Liver (tissue), 9 donors: ENCODE measurements around the gene TSPO. TPM values are rescaled to one million over a fixed set of nuclear protein-coding genes. Genes with fewer than 3 reads are reported as not detected.

ENCODE experiments used
- DNase-seq: peaks from one replicate; pipeline ENCODE4 v3.0.0-alpha.2; 2017; ENCODE audit warnings: low spot score
- H3K27ac ChIP-seq, 2 donors: one replicate each; pipeline ENCODE4 v1.7.0; 2013; ENCODE audit warnings: inconsistent platforms in 2 of 2, low read length in 2 of 2, control low read depth in 1 of 2, low read depth in 1 of 2, mild to moderate bottlenecking in 1 of 2
- H3K27me3 ChIP-seq, 4 donors: one replicate each; pipeline versions ENCODE4 v1.6.1 to v1.7.0; 2013; ENCODE audit warnings: low read length in 3 of 4, inconsistent platforms in 1 of 4, mild to moderate bottlenecking in 1 of 4, moderate library complexity in 1 of 4; ENCODE audit not compliant: control insufficient read depth in 4 of 4, insufficient read depth in 4 of 4
- H3K36me3 ChIP-seq, 4 donors: one replicate each; pipeline versions ENCODE4 v1.6.1 to v1.7.0; 2013; ENCODE audit warnings: low read length in 3 of 4, mild to moderate bottlenecking in 3 of 4, low read depth in 1 of 4, moderate library complexity in 1 of 4; ENCODE audit not compliant: control insufficient read depth in 4 of 4, insufficient read depth in 3 of 4
- H3K4me1 ChIP-seq, 4 donors: one replicate each; pipeline versions ENCODE4 v1.6.1 to v1.7.0; 2013; ENCODE audit warnings: low read length in 3 of 4, mild to moderate bottlenecking in 3 of 4, moderate library complexity in 1 of 4; ENCODE audit not compliant: control insufficient read depth in 4 of 4, insufficient read depth in 4 of 4
- H3K4me3 ChIP-seq, 3 donors: one replicate each; pipeline versions ENCODE4 v1.6.1 to v1.7.0; 2013; ENCODE audit warnings: low read length in 3 of 3, control low read depth in 1 of 3, low read depth in 1 of 3, mild to moderate bottlenecking in 1 of 3
- H3K9ac ChIP-seq, 2 donors: one replicate each; pipeline ENCODE4 v1.7.0; 2013; ENCODE audit warnings: low read length in 2 of 2, mild to moderate bottlenecking in 2 of 2, moderate library complexity in 2 of 2, control low read depth in 1 of 2, low read depth in 1 of 2
- H3K9me3 ChIP-seq, 4 donors: one replicate each; pipeline versions ENCODE4 v1.6.1 to v1.7.0; 2013; ENCODE audit warnings: low read length in 3 of 4; ENCODE audit not compliant: control insufficient read depth in 4 of 4
- FOXA1 ChIP-seq: IDR thresholded peaks from 2 replicates; pipeline ENCODE4 v1.6.1; 2016; ENCODE audit warnings: antibody characterized with exemption
- FOXA2 ChIP-seq: IDR thresholded peaks from 2 replicates; pipeline ENCODE4 v1.6.1; 2016; ENCODE audit warnings: antibody characterized with exemption
- GABPA ChIP-seq, 2 donors: IDR thresholded peaks in 1 of 2; conservative IDR thresholded peaks in 1 of 2; 2 replicates each; pipeline ENCODE4 v1.6.1; 2016; ENCODE audit warnings: antibody characterized with exemption in 2 of 2, mild to moderate bottlenecking in 1 of 2, moderate library complexity in 1 of 2
- HNF4G ChIP-seq: IDR thresholded peaks from 2 replicates; pipeline ENCODE4 v1.6.1; 2016; ENCODE audit warnings: antibody characterized with exemption
- JUND ChIP-seq, 2 donors: IDR thresholded peaks; 2 replicates each; pipeline ENCODE4 v1.6.1; 2016; ENCODE audit warnings: antibody characterized with exemption in 2 of 2
- RAD21 ChIP-seq, 2 donors: IDR thresholded peaks; 2 replicates each; pipeline ENCODE4 v1.6.1; 2016; ENCODE audit warnings: antibody characterized with exemption in 2 of 2, mild to moderate bottlenecking in 2 of 2
- TAF1 ChIP-seq: conservative IDR thresholded peaks from 2 replicates; pipeline ENCODE4 v1.6.1; 2016; ENCODE audit warnings: antibody characterized with exemption, mild to moderate bottlenecking
- YY1 ChIP-seq: IDR thresholded peaks from 2 replicates; pipeline ENCODE4 v1.6.1; 2016; ENCODE audit warnings: antibody characterized with exemption, mild to moderate bottlenecking
- WGBS: extraction: QIAGEN DNeasy Blood & Tissue Kit; methylation state at CpG from one replicate; pipeline ENCODE4 v1.1.7; 2013; 5-methylcytosine and 5-hydroxymethylcytosine counted together
- polyA plus RNA-seq, 2 donors: library from polyadenylated mRNA; stranded (reverse) in 1 of 2; unstranded in 1 of 2; fragments of 200-250 nt in 1 of 2; fragments of >200 nt in 1 of 2; fragmentation: Nextera tagmentation in 1 of 2; extraction: Ambion mirVana in 1 of 2; gene quantifications; one replicate each; pipeline versions ENCODE4 v1.2.1 to v1.2.3, GENCODE V29; 2013 to 2015
- total RNA-seq, 2 donors: library from RNA; depleted of rRNA; stranded (reverse); fragments of >200 nt; gene quantifications; one replicate each; pipeline ENCODE4 v1.2.3, GENCODE V29; 2014
- TF ChIP-seq, protein P1 (sequence below): IDR thresholded peaks from 2 replicates; pipeline ENCODE4 v1.6.1; 2016; ENCODE audit warnings: antibody characterized with exemption
- TF ChIP-seq, protein P2 (sequence below): IDR thresholded peaks from 2 replicates; pipeline ENCODE4 v1.6.1; 2016; ENCODE audit warnings: antibody characterized with exemption
- donor health status: healthy.
- donor health status: healthy.
- donor health status: healthy.
- donor health status: healthy.
- donor health status: healthy.

The TSPO gene
- total and polyA plus RNA-seq, 4 donors = 27.6 to 61.9 (median 40.2) TPM

DNA sequence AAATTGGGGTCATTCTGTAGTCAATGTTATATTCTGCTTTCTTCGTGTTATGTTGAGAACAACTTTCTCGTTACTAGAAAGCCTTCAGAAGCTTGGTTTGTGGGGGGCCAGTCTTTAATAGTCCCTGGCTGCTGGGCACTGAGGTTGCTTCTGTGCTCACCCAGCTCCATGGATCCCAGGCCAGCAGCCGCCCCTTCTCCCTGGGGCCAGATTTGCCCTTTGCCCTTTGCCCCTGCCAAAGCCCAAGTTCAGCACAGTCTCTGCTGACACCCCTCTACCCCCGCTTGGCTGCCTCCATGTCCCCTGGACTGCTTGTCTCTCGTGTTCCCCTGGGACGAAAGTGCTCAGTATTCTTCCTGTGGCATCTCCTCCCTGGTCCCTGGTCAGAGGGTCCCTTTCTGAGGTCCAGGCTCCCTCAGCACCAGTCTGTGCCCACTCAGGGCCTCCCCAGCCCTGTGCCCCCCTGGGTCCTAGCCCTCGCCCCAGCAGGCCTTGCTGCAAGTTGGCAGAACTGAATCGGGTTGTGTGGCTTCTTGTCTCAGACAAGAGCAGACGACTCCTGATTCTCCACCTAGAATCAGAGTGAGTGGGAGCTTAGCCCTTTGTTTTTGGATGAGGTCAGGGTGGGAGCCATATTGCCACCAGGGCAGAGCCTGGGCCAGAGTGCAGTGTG is 6.7 kb downstream of the TSPO start (continued):
- TF ChIP-seq GABPA (IDR thresholded peaks at IDR 0.05 in 1 of 2, conservative IDR thresholded peaks at IDR 0.05 in 1 of 2) = no peak
- TF ChIP-seq RAD21 (IDR thresholded peaks at IDR 0.05) = no peak
- TF ChIP-seq, protein P1, sequence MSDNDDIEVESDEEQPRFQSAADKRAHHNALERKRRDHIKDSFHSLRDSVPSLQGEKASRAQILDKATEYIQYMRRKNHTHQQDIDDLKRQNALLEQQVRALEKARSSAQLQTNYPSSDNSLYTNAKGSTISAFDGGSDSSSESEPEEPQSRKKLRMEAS = no peak
- TF ChIP-seq, protein P2, sequence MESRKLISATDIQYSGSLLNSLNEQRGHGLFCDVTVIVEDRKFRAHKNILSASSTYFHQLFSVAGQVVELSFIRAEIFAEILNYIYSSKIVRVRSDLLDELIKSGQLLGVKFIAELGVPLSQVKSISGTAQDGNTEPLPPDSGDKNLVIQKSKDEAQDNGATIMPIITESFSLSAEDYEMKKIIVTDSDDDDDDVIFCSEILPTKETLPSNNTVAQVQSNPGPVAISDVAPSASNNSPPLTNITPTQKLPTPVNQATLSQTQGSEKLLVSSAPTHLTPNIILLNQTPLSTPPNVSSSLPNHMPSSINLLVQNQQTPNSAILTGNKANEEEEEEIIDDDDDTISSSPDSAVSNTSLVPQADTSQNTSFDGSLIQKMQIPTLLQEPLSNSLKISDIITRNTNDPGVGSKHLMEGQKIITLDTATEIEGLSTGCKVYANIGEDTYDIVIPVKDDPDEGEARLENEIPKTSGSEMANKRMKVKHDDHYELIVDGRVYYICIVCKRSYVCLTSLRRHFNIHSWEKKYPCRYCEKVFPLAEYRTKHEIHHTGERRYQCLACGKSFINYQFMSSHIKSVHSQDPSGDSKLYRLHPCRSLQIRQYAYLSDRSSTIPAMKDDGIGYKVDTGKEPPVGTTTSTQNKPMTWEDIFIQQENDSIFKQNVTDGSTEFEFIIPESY = no peak
- TF ChIP-seq TAF1 = no peak

DNA sequence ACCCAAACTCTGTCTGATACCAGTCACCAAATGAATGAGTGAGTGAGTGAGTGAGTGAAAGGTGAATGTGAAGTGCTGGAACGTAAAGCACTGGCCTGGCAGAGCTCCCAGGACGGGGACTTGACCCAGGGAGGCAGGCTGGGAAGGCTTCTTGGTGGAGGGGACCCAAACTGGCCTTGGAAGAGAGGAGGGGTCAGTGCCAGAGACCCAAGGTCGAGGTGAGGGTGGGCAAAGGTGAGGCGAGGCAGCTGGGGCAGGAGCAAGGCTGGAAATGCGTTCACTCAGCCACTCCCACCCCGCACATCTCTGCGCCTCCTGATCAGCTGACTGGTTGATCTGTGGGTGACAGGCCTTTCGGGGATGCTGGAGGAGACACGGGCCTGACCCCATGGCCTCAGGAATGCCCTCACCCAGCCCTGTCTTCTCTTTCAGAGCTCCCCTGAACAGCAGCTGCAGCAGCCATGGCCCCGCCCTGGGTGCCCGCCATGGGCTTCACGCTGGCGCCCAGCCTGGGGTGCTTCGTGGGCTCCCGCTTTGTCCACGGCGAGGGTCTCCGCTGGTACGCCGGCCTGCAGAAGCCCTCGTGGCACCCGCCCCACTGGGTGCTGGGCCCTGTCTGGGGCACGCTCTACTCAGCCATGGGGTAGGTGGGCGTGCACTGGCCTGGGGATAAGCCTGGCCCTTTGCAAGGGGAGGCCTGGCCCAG is 7.6 kb downstream of the TSPO start:
- 88% methylated on average over 24 of the region's 24 CpGs for WGBS
- TF ChIP-seq YY1 = no peak
- no peak for TF ChIP-seq GABPA (IDR thresholded peaks at IDR 0.05 in 1 of 2, conservative IDR thresholded peaks at IDR 0.05 in 1 of 2)
- TF ChIP-seq, protein P1 = no peak
- no peak for TF ChIP-seq FOXA1
- TF ChIP-seq, protein P2 = no peak
- no peak for TF ChIP-seq HNF4G
- no peak for TF ChIP-seq JUND (IDR thresholded peaks at IDR 0.05)
- no peak for TF ChIP-seq FOXA2
- no peak for TF ChIP-seq RAD21 (IDR thresholded peaks at IDR 0.05)
- Histone ChIP-seq H3K36me3 (no peaks in the 10 kb centered on the region), H3K4me1 (peaks cover 0 to 6% (median 2%) of the 10 kb centered on the region in 4 donors), H3K27ac (no peak overlapping the region), H3K4me3 (no peak overlapping the region), H3K9me3 (no peaks in the 10 kb centered on the region), H3K27me3 (no peaks in the 10 kb centered on the region), H3K9ac (no peak overlapping the region)
- DNase-seq = no peak

DNA sequence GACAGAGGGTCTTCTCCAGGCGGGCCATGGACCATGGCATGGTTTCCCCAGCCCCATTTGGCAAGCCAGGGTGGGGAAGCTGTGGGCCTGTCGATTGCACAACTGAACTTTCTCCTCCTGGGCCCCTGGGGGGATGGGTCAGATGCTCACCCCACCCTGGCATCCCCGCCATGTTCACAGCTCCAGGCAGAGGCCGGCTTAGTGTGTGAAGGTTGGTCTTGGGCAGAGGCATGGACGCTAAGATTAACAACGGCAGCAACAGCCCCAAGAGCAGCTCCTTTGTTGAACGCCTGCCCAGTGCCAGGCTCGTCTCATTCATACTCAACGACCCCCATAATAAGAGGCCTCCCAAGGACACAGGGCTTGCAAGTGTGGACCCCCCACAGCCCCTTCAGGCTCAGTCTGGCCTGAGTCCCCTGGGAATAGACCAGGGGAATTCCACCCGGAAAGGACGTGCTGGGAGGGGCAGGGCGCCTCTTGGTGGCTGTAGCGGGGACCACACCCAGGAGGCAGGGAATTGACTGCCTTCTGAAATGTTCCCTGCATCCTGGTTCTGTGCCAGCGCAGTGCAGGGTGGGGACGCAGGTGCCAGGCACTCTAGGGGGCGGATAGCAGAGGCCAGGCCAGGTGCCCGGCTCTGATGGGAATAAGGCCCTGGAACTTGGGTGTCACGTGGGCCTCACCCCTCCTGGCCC is 8.3 kb downstream of the TSPO start:
- H3K4me3 ChIP-seq = no peak overlapping the region
- 77% methylated on average over 18 of the region's 18 CpGs for WGBS
- H3K27me3 ChIP-seq = no peaks in the 10 kb centered on the region
- no peak overlapping the region for H3K27ac ChIP-seq
- DNase-seq = no peak
- peak in 1 of 2 donors; percentile 39 for TF ChIP-seq RAD21 (IDR thresholded peaks at IDR 0.05)
- TF ChIP-seq HNF4G = no peak
- H3K4me1 ChIP-seq = peaks cover 0 to 6% (median 2%) of the 10 kb centered on the region in 4 donors
- no peaks in the 10 kb centered on the region for H3K9me3 ChIP-seq
- H3K36me3 ChIP-seq = no peaks in the 10 kb centered on the region
- H3K9ac ChIP-seq = no peak overlapping the region
